Erythroblast (primary cell): ENCODE data around the gene CANX.

Source experiments
- GATA1 ChIP-seq: IDR thresholded peaks from 2 replicates; pipeline ENCODE4 v1.6.1; 2011; ENCODE audit warnings: low read depth, mild to moderate bottlenecking, control low read depth, low read length, moderate library complexity
- POLR2A ChIP-seq: IDR thresholded peaks from 2 replicates; pipeline ENCODE4 v1.6.1; 2011; ENCODE audit warnings: mild to moderate bottlenecking, low read length

- TF ChIP-seq POLR2A (no peak), GATA1 (no peak)
These were observed 30.4 kb upstream of the CANX start for GRCh38 chr5:179668391-179668790.
